IMR-90 (cell line): ENCODE measurements around the gene SLC24A3. TPM values are rescaled to one million over a fixed set of nuclear protein-coding genes. Genes with fewer than 3 reads are reported as not detected.

Source experiments
- ATAC-seq: fragments of 200-7000 bp; cut with Tn5 transposase; 2 replicates; pipeline ENCODE4 v1.9.1; 2020; ENCODE audit warnings: low read depth, mild to moderate bottlenecking, moderate library complexity
- BruUV-seq: library from RNA; stranded (reverse); fragments of 400-500 nt; replicated peaks from 2 replicates; lab custom pipeline; 2021; lab: Mats Ljungman, UMichigan
- CTCF ChIA-PET: fragments of 300-600 bp; formaldehyde crosslinking; extraction: SDS; loops from one replicate; lab custom pipeline; 2021; ENCODE audit warnings: antibody characterized with exemption; lab: Yijun Ruan, JAX
- POLR2A ChIA-PET: fragments of 300-600 bp; sonication (Branson Sonifier 250); formaldehyde crosslinking; loops from one replicate; lab custom pipeline; 2022; ENCODE audit warnings: antibody characterized with exemption; ENCODE audit not compliant: unreplicated experiment; lab: Charles Lee
- DNase-seq: peaks from one replicate; pipeline ENCODE4 v3.0.0; 2013
- H2AFZ ChIP-seq: replicated peaks from 2 replicates; pipeline ENCODE3; 2013; ENCODE audit warnings: low read length, mild to moderate bottlenecking; ENCODE audit not compliant: poor library complexity
- H2AK5ac ChIP-seq: 2 replicates; pipeline ENCODE4 v1.6.1; 2013; ENCODE audit warnings: low read depth, low read length, inconsistent platforms
- H2AK9ac ChIP-seq: replicated peaks from 2 replicates; pipeline ENCODE3; 2013; ENCODE audit warnings: mild to moderate bottlenecking, low read depth, low read length, moderate library complexity; ENCODE audit not compliant: poor library complexity
- H2BK120ac ChIP-seq: 2 replicates; pipeline ENCODE4 v1.6.1; 2013; ENCODE audit warnings: low read depth, low read length, inconsistent platforms
- H2BK15ac ChIP-seq: 3 replicates; pipeline ENCODE4 v1.6.1; 2013; ENCODE audit warnings: low read depth, low read length, inconsistent platforms
- H2BK20ac ChIP-seq: 2 replicates; pipeline ENCODE4 v1.6.1; 2013; ENCODE audit warnings: low read depth, mild to moderate bottlenecking, inconsistent platforms, low read length, moderate library complexity
- H2BK5ac ChIP-seq: 2 replicates; pipeline ENCODE4 v1.6.1; 2013; ENCODE audit warnings: mild to moderate bottlenecking, low read depth, low read length, inconsistent platforms; ENCODE audit not compliant: poor library complexity, severe bottlenecking
- H3K14ac ChIP-seq: replicated peaks from 2 replicates; pipeline ENCODE4 v1.6.1; 2013; ENCODE audit warnings: low read depth, low read length, inconsistent platforms
- H3K18ac ChIP-seq: 2 replicates; pipeline ENCODE4 v1.6.1; 2013; ENCODE audit warnings: low read depth, low read length, control low read depth
- H3K23ac ChIP-seq: 2 replicates; pipeline ENCODE4 v1.6.1; 2013; ENCODE audit warnings: low read depth, low read length, inconsistent platforms
- H3K27ac ChIP-seq: 2 replicates; pipeline ENCODE4 v1.5.1; 2013; ENCODE audit warnings: mild to moderate bottlenecking, control low read depth, low read length; ENCODE audit not compliant: insufficient read depth
- H3K27me3 ChIP-seq: 2 replicates; pipeline ENCODE4 v1.6.1; 2013; ENCODE audit warnings: low read length; ENCODE audit not compliant: control insufficient read depth, insufficient read depth
- H3K36me3 ChIP-seq: 2 replicates; pipeline ENCODE4 v1.6.1; 2013; ENCODE audit warnings: low read length, mixed read lengths; ENCODE audit not compliant: control insufficient read depth, insufficient read depth
- H3K4ac ChIP-seq: 2 replicates; pipeline ENCODE4 v1.6.1; 2013; ENCODE audit warnings: low read depth, low read length, inconsistent platforms
- H3K4me1 ChIP-seq: 2 replicates; pipeline ENCODE4 v1.6.1; 2013; ENCODE audit warnings: low read length, mixed read lengths; ENCODE audit not compliant: control insufficient read depth, insufficient read depth
- H3K4me2 ChIP-seq: 2 replicates; pipeline ENCODE4 v1.6.1; 2013; ENCODE audit warnings: low read depth, mild to moderate bottlenecking, control low read depth, low read length, moderate library complexity
- H3K4me3 ChIP-seq: 2 replicates; pipeline ENCODE4 v1.5.1; 2013; ENCODE audit warnings: low read depth, mild to moderate bottlenecking, control low read depth, low read length, moderate library complexity; ENCODE audit not compliant: insufficient read depth
- H3K56ac ChIP-seq: 2 replicates; pipeline ENCODE4 v1.6.1; 2013; ENCODE audit warnings: low read length, inconsistent platforms; ENCODE audit not compliant: insufficient read depth; ENCODE audit errors: extremely low read depth
- H3K79me1 ChIP-seq, 2 experiments: 2 replicates each; pipeline ENCODE4 v1.6.1; 2013; ENCODE audit warnings: low read length in 2 of 2, inconsistent platforms in 1 of 2, low read depth in 1 of 2
- H3K9ac ChIP-seq: 2 replicates; pipeline ENCODE4 v1.6.1; 2013; ENCODE audit warnings: low read depth, low read length, control low read depth
- H3K9me1 ChIP-seq: 2 replicates; pipeline ENCODE4 v1.6.1; 2013; ENCODE audit warnings: low read length, inconsistent platforms; ENCODE audit not compliant: insufficient read depth
- H3K9me3 ChIP-seq: 2 replicates; pipeline ENCODE4 v1.6.1; 2013; ENCODE audit warnings: low read length; ENCODE audit not compliant: control insufficient read depth, insufficient read depth
- H4K20me1 ChIP-seq: 2 replicates; pipeline ENCODE4 v1.6.1; 2013; ENCODE audit warnings: low read length, inconsistent platforms; ENCODE audit not compliant: insufficient read depth
- H4K5ac ChIP-seq: 2 replicates; pipeline ENCODE4 v1.6.1; 2013; ENCODE audit warnings: mild to moderate bottlenecking, low read depth, low read length, control low read depth
- H4K8ac ChIP-seq, 2 experiments: 2 replicates each; pipeline ENCODE4 v1.6.1; 2013; ENCODE audit warnings: low read depth in 2 of 2, low read length in 2 of 2, control low read depth in 1 of 2, inconsistent platforms in 1 of 2
- H4K91ac ChIP-seq: 2 replicates; pipeline ENCODE4 v1.6.1; 2013; ENCODE audit warnings: low read depth, low read length, inconsistent platforms; ENCODE audit not compliant: insufficient read depth
- BHLHE40 ChIP-seq: fragments of 150-350 bp; IDR thresholded peaks from 2 replicates; pipeline ENCODE4 v1.6.1; 2016; ENCODE audit warnings: mild to moderate bottlenecking, low read depth, low read length
- CEBPB ChIP-seq: IDR thresholded peaks from 2 replicates; pipeline ENCODE4 v1.6.1; 2012; ENCODE audit warnings: low read depth, low read length, improper control_type of control experiment
- CHD1 ChIP-seq: IDR thresholded peaks from 2 replicates; pipeline ENCODE4 v1.6.1; 2012; ENCODE audit warnings: low read depth, low read length, improper control_type of control experiment
- CTCF ChIP-seq: conservative IDR thresholded peaks from 2 replicates; pipeline ENCODE4 v1.5.1; 2012; ENCODE audit warnings: mild to moderate bottlenecking, low read depth, low read length, improper control_type of control experiment
- FOS ChIP-seq: fragments of 150-350 bp; IDR thresholded peaks from 2 replicates; pipeline ENCODE4 v1.6.1; 2016; ENCODE audit warnings: low read depth, low read length
- MAFK ChIP-seq: IDR thresholded peaks from 2 replicates; pipeline ENCODE4 v1.6.1; 2012; ENCODE audit warnings: low read depth, low read length, improper control_type of control experiment
- MXI1 ChIP-seq: IDR thresholded peaks from 2 replicates; pipeline ENCODE4 v1.6.1; 2012; ENCODE audit warnings: low read depth, mild to moderate bottlenecking, low read length, moderate library complexity, borderline replicate concordance
- NFE2L2 ChIP-seq: fragments of 150-350 bp; IDR thresholded peaks from 2 replicates; pipeline ENCODE4 v1.6.1; 2016; ENCODE audit warnings: low read depth, mild to moderate bottlenecking, low read length
- POLR2A ChIP-seq: IDR thresholded peaks from 2 replicates; pipeline ENCODE4 v1.6.1; 2012; ENCODE audit warnings: mild to moderate bottlenecking, low read depth, low read length
- RAD21 ChIP-seq: IDR thresholded peaks from 2 replicates; pipeline ENCODE4 v1.6.1; 2012; ENCODE audit warnings: low read length, improper control_type of control experiment
- RCOR1 ChIP-seq: IDR thresholded peaks from 2 replicates; pipeline ENCODE4 v1.6.1; 2012; ENCODE audit warnings: mild to moderate bottlenecking, low read length, improper control_type of control experiment; ENCODE audit not compliant: insufficient replicate concordance
- RFX5 ChIP-seq: IDR thresholded peaks from 2 replicates; pipeline ENCODE4 v1.8.0; 2012; ENCODE audit warnings: low read depth, mild to moderate bottlenecking, low read length, moderate library complexity
- SMC3 ChIP-seq: fragments of 150-350 bp; IDR thresholded peaks from 2 replicates; pipeline ENCODE4 v1.6.1; 2016; ENCODE audit warnings: low read depth, mild to moderate bottlenecking, antibody characterized with exemption, low read length, moderate library complexity
- WGBS, 2 experiments: methylation state at CpG; one replicate each; pipeline versions ENCODE4 v1.1.5 to v1.1.7; 2013; ENCODE audit warnings: missing lambda C conversion rate in 2 of 2; ENCODE audit not compliant: insufficient read length in 1 of 2; ENCODE audit errors: extremely low coverage in 2 of 2; 5-methylcytosine and 5-hydroxymethylcytosine counted together
- dilution Hi-C: fragments of 300-500 bp; cut with HindIII; formaldehyde crosslinking; loops from one replicate; pipeline ENCODE4 v1.14.3; 2018; ENCODE audit warnings: low sequenced_read_pairs; ENCODE audit not compliant: unreplicated experiment
- in situ Hi-C: fragments of 300-500 bp; cut with MboI; formaldehyde crosslinking; loops from 3 replicates; pipeline ENCODE4 v1.14.3; 2019; ENCODE audit warnings: low sequenced_read_pairs, inconsistent platforms, mixed read lengths
- intact Hi-C: fragments of 100-400 bp; cut with micrococcal nuclease; formaldehyde crosslinking; loops from 2 replicates; pipeline ENCODE4 v1.10.0; 2022
- polyA plus RNA-seq, 3 experiments: library from polyadenylated mRNA; depleted of rRNA; stranded (reverse); fragments of >200 nt; gene quantifications; 2 replicates each; pipeline ENCODE4 v1.2.3, GENCODE V29; 2012; ENCODE audit warnings: low replicate concordance in 1 of 3
- total RNA-seq: library from RNA; depleted of rRNA; stranded (reverse); fragments of >200 nt; gene quantifications from 2 replicates; pipeline ENCODE4 v1.2.3, GENCODE V29; 2012
- TF ChIP-seq, protein P1 (sequence below): fragments of 150-350 bp; IDR thresholded peaks from 2 replicates; pipeline ENCODE4 v1.6.1; 2016; ENCODE audit warnings: low read depth, mild to moderate bottlenecking, low read length, moderate library complexity, borderline replicate concordance
- TF ChIP-seq, protein P2 (sequence below): fragments of 150-350 bp; IDR thresholded peaks from 2 replicates; pipeline ENCODE4 v1.6.1; 2017; ENCODE audit warnings: mild to moderate bottlenecking, antibody characterized with exemption, low read length, low read depth

Gene SLC24A3
- total and polyA plus RNA-seq, 2 of the 4 experiments (the other 2 are of a cell fraction): not detected

DNA sequence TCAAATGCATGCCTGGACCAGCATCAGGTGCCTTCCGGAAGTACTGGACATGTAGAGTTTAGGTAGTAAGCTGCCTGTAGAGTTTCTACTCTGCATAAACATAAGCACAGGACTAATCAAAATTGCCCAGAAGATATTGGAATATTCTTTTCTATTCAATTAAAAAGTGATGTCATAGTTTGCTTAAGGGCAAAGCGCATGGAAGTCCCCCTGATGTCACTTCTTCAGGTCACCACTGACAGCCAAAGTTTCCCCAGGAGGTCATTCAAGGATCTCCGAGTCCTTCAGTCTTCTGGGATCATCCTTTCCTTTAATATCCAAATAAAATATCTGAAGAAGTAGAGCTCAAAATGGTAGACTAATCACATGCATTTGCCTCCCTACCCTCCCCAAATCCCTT, 528.1 kb downstream of the SLC24A3 start:
- Histone ChIP-seq H3K27me3 (peaks cover 15% of the 10 kb centered on the region), H3K56ac (no peak overlapping the region), H4K20me1 (no peaks in the 10 kb centered on the region), H2AK5ac (no peak overlapping the region), H3K9ac (no peak overlapping the region), H3K4me2 (no peak overlapping the region), H2BK120ac (no peak overlapping the region), H3K18ac (no peak overlapping the region), H4K5ac (no peak overlapping the region), H3K4me3 (no peak overlapping the region), H2BK15ac (no peak overlapping the region), H3K27ac (no peak overlapping the region), H3K23ac (no peak overlapping the region), H2BK5ac (no peak overlapping the region), H3K4me1 (no peaks in the 10 kb centered on the region; the same call in none of the 2 replicates), H2AFZ (no peak overlapping the region), H2AK9ac (no peak overlapping the region), H3K36me3 (no peaks in the 10 kb centered on the region), H3K9me3 (no peaks in the 10 kb centered on the region; the same call in 1 of the 2 replicates), H3K4ac (no peak overlapping the region), H3K14ac (no peak overlapping the region), H4K8ac (no peak overlapping the region), H3K9me1 (0 out of 2 replicates have a peak, but pooled peaks cover 4% of the 10 kb centered on the region), H3K79me1 (no peaks in the 10 kb centered on the region), H2BK20ac (no peak overlapping the region), H4K91ac (no peak overlapping the region)
- no CpG with 5 or more reads among the region's 3 CpGs for WGBS, 2 experiments
- CTCF ChIA-PET: no interaction called here
- BruUV-seq: no TSS peak
- DNase-seq (no peak), ATAC-seq (no peak)
- in situ Hi-C loops (no loop called here), intact Hi-C loops (no loop called here), dilution Hi-C loops (no loop called here)
- POLR2A ChIA-PET: no interaction called here
- TF ChIP-seq CHD1 (no peak), SMC3 (no peak), POLR2A (no peak), MXI1 (no peak), RAD21 (no peak), NFE2L2 (no peak), CTCF (no peak), FOS (no peak), CEBPB (no peak), MAFK (no peak), RFX5 (no peak), BHLHE40 (no peak), RCOR1 (no peak)
- TF ChIP-seq, protein P1, sequence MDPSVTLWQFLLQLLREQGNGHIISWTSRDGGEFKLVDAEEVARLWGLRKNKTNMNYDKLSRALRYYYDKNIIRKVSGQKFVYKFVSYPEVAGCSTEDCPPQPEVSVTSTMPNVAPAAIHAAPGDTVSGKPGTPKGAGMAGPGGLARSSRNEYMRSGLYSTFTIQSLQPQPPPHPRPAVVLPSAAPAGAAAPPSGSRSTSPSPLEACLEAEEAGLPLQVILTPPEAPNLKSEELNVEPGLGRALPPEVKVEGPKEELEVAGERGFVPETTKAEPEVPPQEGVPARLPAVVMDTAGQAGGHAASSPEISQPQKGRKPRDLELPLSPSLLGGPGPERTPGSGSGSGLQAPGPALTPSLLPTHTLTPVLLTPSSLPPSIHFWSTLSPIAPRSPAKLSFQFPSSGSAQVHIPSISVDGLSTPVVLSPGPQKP: no peak
- TF ChIP-seq, protein P2, sequence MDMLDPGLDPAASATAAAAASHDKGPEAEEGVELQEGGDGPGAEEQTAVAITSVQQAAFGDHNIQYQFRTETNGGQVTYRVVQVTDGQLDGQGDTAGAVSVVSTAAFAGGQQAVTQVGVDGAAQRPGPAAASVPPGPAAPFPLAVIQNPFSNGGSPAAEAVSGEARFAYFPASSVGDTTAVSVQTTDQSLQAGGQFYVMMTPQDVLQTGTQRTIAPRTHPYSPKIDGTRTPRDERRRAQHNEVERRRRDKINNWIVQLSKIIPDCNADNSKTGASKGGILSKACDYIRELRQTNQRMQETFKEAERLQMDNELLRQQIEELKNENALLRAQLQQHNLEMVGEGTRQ: no peak
